HEK293 (cell line): ENCODE data around the gene SNCB.

ENCODE experiments used
- CTCF ChIA-PET: fragments of 350-600 bp; formaldehyde crosslinking; extraction: SDS; loops from one replicate; lab custom pipeline; 2021; ENCODE audit warnings: antibody characterized with exemption; lab: Yijun Ruan, JAX
- POLR2A ChIA-PET: fragments of 300-600 bp; formaldehyde crosslinking; extraction: SDS; loops from one replicate; lab custom pipeline; 2020; ENCODE audit warnings: antibody characterized with exemption, inconsistent platforms; lab: Yijun Ruan, JAX
- H3K27ac ChIP-seq: fragments of 200-500 bp; sonication (Bioruptor generic); 2 replicates; pipeline ENCODE4 v1.5.1; 2014; ENCODE audit warnings: low read depth, low read length, control low read depth, inconsistent platforms; ENCODE audit errors: extremely low read depth
- H3K36me3 ChIP-seq, 2 experiments: fragments of 200-500 bp in 1 of 2; sonication (Bioruptor generic) in 1 of 2; 1 replicate in 1 of 2; 2 replicates in 1 of 2; pipeline ENCODE4 v1.5.1; 2014 to 2017; ENCODE audit warnings: inconsistent platforms in 2 of 2, low read length in 2 of 2; ENCODE audit not compliant: control insufficient read depth in 2 of 2, insufficient read depth in 1 of 2
- H3K4me1 ChIP-seq: fragments of 200-500 bp; sonication (Bioruptor generic); 2 replicates; pipeline ENCODE4 v1.5.1; 2014; ENCODE audit warnings: mild to moderate bottlenecking, low read length, inconsistent platforms; ENCODE audit not compliant: control insufficient read depth, insufficient read depth
- H3K4me3 ChIP-seq: 2 replicates; pipeline ENCODE4 v1.5.1; 2011; ENCODE audit warnings: low read depth, mild to moderate bottlenecking, control low read depth, low read length, moderate library complexity
- H3K9me3 ChIP-seq: fragments of 200-500 bp; sonication (Bioruptor generic); 2 replicates; pipeline ENCODE4 v1.5.1; 2014; ENCODE audit warnings: low read depth, low read length, inconsistent platforms; ENCODE audit not compliant: control insufficient read depth, insufficient read depth
- FEZF1 ChIP-seq: fragments of 450-650 bp; formaldehyde crosslinking; IDR thresholded peaks from 2 replicates; pipeline ENCODE4 v1.5.1; 2016; ENCODE audit warnings: missing biosample characterization, missing genetic modification characterization
- KLF8 ChIP-seq: fragments of 450-650 bp; formaldehyde crosslinking; IDR thresholded peaks from 2 replicates; pipeline ENCODE4 v1.5.1; 2016; ENCODE audit warnings: missing biosample characterization, missing genetic modification characterization
- ZFP37 ChIP-seq: fragments of 450-650 bp; formaldehyde crosslinking; IDR thresholded peaks from 2 replicates; pipeline ENCODE4 v1.5.1; 2016; ENCODE audit warnings: missing biosample characterization, missing genetic modification characterization
- ZNF114 ChIP-seq: fragments of 450-650 bp; formaldehyde crosslinking; IDR thresholded peaks from 2 replicates; pipeline ENCODE4 v1.5.0; 2017; ENCODE audit warnings: missing biosample characterization, missing genetic modification characterization
- ZNF416 ChIP-seq: fragments of 450-650 bp; formaldehyde crosslinking; IDR thresholded peaks from 2 replicates; pipeline ENCODE4 v1.5.1; 2016; ENCODE audit warnings: missing biosample characterization, missing genetic modification characterization
- ZNF571 ChIP-seq: fragments of 450-650 bp; formaldehyde crosslinking; IDR thresholded peaks from 2 replicates; pipeline ENCODE4 v1.5.0; 2017; ENCODE audit warnings: missing biosample characterization, missing genetic modification characterization
- ZNF658 ChIP-seq: fragments of 450-650 bp; formaldehyde crosslinking; IDR thresholded peaks from 2 replicates; pipeline ENCODE4; 2016; ENCODE audit warnings: missing biosample characterization, missing genetic modification characterization
- ZSCAN30 ChIP-seq: fragments of 450-650 bp; IDR thresholded peaks from 2 replicates; pipeline ENCODE4 v1.5.1; 2018; ENCODE audit warnings: missing biosample characterization, mild to moderate bottlenecking, missing genetic modification characterization, moderate library complexity
- TF ChIP-seq, protein P1 (sequence below): fragments of 450-650 bp; formaldehyde crosslinking; IDR thresholded peaks from 2 replicates; pipeline ENCODE4 v1.5.1; 2016; ENCODE audit warnings: missing biosample characterization, missing genetic modification characterization, borderline replicate concordance
- TF ChIP-seq, protein P2 (sequence below): fragments of 450-650 bp; formaldehyde crosslinking; conservative IDR thresholded peaks from 2 replicates; pipeline ENCODE4 v1.5.1; 2016; ENCODE audit warnings: low read depth, missing biosample characterization, missing genetic modification characterization
- TF ChIP-seq, protein P3 (sequence below): fragments of 450-650 bp; formaldehyde crosslinking; IDR thresholded peaks from 2 replicates; pipeline ENCODE4 v1.5.1; 2016; ENCODE audit warnings: missing biosample characterization, missing genetic modification characterization, borderline replicate concordance
- TF ChIP-seq, protein P4 (sequence below): IDR thresholded peaks from 2 replicates; pipeline ENCODE4 v1.6.1; 2011; ENCODE audit warnings: mild to moderate bottlenecking, low read depth, low read length, borderline replicate concordance
- TF ChIP-seq, protein P5 (sequence below): fragments of 450-650 bp; formaldehyde crosslinking; IDR thresholded peaks from 2 replicates; pipeline ENCODE4 v1.5.1; 2016; ENCODE audit warnings: missing biosample characterization, missing genetic modification characterization
- TF ChIP-seq, protein P6 (sequence below): sonication (generic); formaldehyde crosslinking; IDR thresholded peaks from 2 replicates; pipeline ENCODE4 v1.8.1; 2022; ENCODE audit warnings: mild to moderate bottlenecking, moderate library complexity, missing genetic modification reagents
- TF ChIP-seq, protein P7 (sequence below): fragments of 450-650 bp; formaldehyde crosslinking; IDR thresholded peaks from 2 replicates; pipeline ENCODE4 v1.5.1; 2017; ENCODE audit warnings: missing biosample characterization, missing genetic modification characterization

The SNCB gene

DNA sequence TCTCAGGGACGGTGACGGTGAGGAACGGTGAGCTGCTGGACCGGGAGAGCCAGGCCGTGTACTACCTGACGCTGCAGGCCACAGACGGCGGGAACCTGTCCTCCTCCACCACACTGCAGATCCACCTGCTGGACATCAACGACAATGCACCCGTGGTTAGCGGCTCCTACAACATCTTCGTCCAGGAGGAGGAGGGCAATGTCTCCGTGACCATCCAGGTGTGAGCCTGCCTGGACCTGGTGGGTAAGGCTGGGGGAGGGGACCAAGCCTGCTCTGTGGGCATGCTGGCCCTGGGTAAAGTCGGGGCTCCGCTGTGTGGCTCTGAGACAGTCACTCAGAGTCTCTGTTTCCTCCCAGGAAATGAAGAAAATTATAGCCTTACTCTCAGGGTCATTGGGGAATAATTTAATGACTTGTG, 51.9 kb downstream of the SNCB start (continued):
- TF ChIP-seq, protein P1, sequence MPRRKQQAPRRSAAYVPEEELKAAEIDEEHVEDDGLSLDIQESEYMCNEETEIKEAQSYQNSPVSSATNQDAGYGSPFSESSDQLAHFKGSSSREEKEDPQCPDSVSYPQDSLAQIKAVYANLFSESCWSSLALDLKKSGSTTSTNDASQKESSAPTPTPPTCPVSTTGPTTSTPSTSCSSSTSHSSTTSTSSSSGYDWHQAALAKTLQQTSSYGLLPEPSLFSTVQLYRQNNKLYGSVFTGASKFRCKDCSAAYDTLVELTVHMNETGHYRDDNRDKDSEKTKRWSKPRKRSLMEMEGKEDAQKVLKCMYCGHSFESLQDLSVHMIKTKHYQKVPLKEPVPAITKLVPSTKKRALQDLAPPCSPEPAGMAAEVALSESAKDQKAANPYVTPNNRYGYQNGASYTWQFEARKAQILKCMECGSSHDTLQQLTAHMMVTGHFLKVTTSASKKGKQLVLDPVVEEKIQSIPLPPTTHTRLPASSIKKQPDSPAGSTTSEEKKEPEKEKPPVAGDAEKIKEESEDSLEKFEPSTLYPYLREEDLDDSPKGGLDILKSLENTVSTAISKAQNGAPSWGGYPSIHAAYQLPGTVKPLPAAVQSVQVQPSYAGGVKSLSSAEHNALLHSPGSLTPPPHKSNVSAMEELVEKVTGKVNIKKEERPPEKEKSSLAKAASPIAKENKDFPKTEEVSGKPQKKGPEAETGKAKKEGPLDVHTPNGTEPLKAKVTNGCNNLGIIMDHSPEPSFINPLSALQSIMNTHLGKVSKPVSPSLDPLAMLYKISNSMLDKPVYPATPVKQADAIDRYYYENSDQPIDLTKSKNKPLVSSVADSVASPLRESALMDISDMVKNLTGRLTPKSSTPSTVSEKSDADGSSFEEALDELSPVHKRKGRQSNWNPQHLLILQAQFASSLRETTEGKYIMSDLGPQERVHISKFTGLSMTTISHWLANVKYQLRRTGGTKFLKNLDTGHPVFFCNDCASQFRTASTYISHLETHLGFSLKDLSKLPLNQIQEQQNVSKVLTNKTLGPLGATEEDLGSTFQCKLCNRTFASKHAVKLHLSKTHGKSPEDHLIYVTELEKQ (tag by site-specific recombination): no peak
- TF ChIP-seq KLF8 (tag by site-specific recombination): no peak

DNA sequence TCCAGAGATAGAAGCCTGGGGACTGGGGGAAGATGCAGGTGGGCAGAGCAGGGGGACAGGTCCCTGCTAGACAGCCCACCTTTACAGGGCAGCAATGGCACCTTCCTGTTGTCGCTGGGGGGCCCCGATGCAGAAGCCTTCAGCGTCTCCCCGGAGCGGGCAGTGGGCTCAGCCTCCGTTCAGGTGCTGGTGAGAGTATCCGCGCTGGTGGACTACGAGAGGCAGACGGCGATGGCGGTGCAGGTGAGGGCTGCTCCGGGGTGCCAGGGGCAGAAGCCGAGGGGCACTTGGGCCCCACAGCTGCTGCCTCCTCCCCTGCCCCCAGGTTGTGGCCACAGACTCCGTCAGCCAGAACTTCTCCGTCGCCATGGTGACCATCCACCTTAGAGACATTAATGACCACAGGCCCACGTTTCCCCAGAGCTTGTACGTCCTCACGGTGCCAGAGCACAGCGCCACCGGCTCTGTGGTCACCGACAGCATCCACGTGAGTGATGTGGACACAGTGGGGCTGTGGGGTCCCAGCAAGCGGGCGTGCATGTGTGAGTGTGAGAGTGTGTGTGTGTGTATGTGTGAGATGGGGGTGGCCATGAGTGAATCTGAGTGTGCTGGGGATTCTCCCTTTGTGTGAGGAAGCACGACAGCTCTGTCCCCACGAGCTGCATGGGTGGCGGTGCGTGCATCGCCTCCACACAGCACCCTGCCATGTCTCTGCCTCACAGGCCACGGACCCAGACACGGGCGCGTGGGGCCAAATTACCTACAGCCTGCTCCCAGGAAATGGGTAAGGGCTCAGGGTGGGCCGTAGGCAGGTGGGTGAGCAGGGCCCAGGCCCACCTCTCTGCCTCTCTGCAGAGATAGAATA, 52.8 kb downstream of the SNCB start:
- H3K9me3 ChIP-seq: no peaks in the 10 kb centered on the region
- H3K36me3 ChIP-seq: no peaks in the 10 kb centered on the region
- H3K27ac ChIP-seq: no peak overlapping the region
- CTCF ChIA-PET: interaction anchor here (0.6 to 1.6 kb wide), 5 partner anchors 39 to 711 kb away, joined by 3 to 6 read pairs (median 4); partner anchors contain the start of gene TSPAN17
- no peaks in the 10 kb centered on the region for H3K4me1 ChIP-seq
- POLR2A ChIA-PET: interaction anchor here (0.5 kb wide), 1 partner anchor 31 kb away, joined by 5 read pairs; no protein-coding TSS in a partner anchor
- no peak overlapping the region for H3K4me3 ChIP-seq
- TF ChIP-seq, protein P2, sequence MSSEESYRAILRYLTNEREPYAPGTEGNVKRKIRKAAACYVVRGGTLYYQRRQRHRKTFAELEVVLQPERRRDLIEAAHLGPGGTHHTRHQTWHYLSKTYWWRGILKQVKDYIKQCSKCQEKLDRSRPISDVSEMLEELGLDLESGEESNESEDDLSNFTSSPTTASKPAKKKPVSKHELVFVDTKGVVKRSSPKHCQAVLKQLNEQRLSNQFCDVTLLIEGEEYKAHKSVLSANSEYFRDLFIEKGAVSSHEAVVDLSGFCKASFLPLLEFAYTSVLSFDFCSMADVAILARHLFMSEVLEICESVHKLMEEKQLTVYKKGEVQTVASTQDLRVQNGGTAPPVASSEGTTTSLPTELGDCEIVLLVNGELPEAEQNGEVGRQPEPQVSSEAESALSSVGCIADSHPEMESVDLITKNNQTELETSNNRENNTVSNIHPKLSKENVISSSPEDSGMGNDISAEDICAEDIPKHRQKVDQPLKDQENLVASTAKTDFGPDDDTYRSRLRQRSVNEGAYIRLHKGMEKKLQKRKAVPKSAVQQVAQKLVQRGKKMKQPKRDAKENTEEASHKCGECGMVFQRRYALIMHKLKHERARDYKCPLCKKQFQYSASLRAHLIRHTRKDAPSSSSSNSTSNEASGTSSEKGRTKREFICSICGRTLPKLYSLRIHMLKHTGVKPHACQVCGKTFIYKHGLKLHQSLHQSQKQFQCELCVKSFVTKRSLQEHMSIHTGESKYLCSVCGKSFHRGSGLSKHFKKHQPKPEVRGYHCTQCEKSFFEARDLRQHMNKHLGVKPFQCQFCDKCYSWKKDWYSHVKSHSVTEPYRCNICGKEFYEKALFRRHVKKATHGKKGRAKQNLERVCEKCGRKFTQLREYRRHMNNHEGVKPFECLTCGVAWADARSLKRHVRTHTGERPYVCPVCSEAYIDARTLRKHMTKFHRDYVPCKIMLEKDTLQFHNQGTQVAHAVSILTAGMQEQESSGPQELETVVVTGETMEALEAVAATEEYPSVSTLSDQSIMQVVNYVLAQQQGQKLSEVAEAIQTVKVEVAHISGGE (tag by site-specific recombination): no peak
- TF ChIP-seq, protein P3, sequence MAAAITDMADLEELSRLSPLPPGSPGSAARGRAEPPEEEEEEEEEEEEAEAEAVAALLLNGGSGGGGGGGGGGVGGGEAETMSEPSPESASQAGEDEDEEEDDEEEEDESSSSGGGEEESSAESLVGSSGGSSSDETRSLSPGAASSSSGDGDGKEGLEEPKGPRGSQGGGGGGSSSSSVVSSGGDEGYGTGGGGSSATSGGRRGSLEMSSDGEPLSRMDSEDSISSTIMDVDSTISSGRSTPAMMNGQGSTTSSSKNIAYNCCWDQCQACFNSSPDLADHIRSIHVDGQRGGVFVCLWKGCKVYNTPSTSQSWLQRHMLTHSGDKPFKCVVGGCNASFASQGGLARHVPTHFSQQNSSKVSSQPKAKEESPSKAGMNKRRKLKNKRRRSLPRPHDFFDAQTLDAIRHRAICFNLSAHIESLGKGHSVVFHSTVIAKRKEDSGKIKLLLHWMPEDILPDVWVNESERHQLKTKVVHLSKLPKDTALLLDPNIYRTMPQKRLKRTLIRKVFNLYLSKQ (tag by site-specific recombination): no peak
- TF ChIP-seq, protein P4, sequence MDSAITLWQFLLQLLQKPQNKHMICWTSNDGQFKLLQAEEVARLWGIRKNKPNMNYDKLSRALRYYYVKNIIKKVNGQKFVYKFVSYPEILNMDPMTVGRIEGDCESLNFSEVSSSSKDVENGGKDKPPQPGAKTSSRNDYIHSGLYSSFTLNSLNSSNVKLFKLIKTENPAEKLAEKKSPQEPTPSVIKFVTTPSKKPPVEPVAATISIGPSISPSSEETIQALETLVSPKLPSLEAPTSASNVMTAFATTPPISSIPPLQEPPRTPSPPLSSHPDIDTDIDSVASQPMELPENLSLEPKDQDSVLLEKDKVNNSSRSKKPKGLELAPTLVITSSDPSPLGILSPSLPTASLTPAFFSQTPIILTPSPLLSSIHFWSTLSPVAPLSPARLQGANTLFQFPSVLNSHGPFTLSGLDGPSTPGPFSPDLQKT: no peak
- TF ChIP-seq, protein P5, sequence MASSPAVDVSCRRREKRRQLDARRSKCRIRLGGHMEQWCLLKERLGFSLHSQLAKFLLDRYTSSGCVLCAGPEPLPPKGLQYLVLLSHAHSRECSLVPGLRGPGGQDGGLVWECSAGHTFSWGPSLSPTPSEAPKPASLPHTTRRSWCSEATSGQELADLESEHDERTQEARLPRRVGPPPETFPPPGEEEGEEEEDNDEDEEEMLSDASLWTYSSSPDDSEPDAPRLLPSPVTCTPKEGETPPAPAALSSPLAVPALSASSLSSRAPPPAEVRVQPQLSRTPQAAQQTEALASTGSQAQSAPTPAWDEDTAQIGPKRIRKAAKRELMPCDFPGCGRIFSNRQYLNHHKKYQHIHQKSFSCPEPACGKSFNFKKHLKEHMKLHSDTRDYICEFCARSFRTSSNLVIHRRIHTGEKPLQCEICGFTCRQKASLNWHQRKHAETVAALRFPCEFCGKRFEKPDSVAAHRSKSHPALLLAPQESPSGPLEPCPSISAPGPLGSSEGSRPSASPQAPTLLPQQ (tag by site-specific recombination): no peak
- TF ChIP-seq, protein P6, sequence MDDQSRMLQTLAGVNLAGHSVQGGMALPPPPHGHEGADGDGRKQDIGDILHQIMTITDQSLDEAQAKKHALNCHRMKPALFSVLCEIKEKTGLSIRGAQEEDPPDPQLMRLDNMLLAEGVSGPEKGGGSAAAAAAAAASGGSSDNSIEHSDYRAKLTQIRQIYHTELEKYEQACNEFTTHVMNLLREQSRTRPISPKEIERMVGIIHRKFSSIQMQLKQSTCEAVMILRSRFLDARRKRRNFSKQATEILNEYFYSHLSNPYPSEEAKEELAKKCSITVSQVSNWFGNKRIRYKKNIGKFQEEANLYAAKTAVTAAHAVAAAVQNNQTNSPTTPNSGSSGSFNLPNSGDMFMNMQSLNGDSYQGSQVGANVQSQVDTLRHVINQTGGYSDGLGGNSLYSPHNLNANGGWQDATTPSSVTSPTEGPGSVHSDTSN (CRISPR knock-in tag): no peak
- TF ChIP-seq FEZF1 (tag by site-specific recombination): no peak
- no peak for TF ChIP-seq ZNF658
- TF ChIP-seq ZFP37 (tag by site-specific recombination): no peak
- no peak for TF ChIP-seq ZNF571 (tag by site-specific recombination)
- no peak for TF ChIP-seq ZSCAN30 (tag by site-specific recombination)
- TF ChIP-seq ZNF114: no peak
- TF ChIP-seq, protein P1 (tag by site-specific recombination): no peak
- TF ChIP-seq ZNF416 (tag by site-specific recombination): no peak
- TF ChIP-seq, protein P7, sequence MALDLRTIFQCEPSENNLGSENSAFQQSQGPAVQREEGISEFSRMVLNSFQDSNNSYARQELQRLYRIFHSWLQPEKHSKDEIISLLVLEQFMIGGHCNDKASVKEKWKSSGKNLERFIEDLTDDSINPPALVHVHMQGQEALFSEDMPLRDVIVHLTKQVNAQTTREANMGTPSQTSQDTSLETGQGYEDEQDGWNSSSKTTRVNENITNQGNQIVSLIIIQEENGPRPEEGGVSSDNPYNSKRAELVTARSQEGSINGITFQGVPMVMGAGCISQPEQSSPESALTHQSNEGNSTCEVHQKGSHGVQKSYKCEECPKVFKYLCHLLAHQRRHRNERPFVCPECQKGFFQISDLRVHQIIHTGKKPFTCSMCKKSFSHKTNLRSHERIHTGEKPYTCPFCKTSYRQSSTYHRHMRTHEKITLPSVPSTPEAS (tag by site-specific recombination): no peak
